ENCODE measurements around the gene SLX9.

DNA sequence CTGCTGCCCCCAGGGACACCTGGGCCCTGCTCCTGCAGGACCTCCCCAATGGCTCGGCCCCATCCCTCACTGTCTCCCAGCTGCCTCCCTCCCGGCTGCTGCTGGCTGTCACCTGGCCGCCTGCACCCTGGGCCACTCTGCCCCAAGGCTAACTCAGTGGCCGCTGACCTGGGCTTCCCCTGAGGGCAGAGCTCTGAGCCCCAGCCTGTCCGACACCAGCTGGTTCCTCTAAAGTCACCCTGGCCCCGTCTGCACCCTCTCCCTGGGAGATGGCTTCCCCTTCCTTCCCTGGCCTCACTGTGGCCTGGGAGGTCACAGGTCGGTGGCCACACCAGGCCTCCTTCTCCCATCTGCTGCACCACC, 34.1 kb upstream of the SLX9 start:
- TF ChIP-seq EZH2 (IDR thresholded peaks at IDR 0.05) (no peak), POLR2AphosphoS5 (IDR thresholded peaks at IDR 0.05; ENCODE audit: borderline replicate concordance, low read depth, low read length) (no peak)

Measured in SK-N-MC (cell line).